GM19463 (cell line): Measurements from ENCODE around the gene SPSB3.
"Not testable (repeated sequence)": the region's sequence is repeated elsewhere in the genome, so short reads cannot be mapped to it uniquely, and the experiment has no call there.

Experiments
- ATAC-seq: cut with Tn5 transposase; IDR thresholded peaks from one replicate; pipeline ENCODE4 v1.9.1; 2021; ENCODE audit warnings: mild to moderate bottlenecking, moderate library complexity; ENCODE audit not compliant: unreplicated experiment

Gene SPSB3

DNA sequence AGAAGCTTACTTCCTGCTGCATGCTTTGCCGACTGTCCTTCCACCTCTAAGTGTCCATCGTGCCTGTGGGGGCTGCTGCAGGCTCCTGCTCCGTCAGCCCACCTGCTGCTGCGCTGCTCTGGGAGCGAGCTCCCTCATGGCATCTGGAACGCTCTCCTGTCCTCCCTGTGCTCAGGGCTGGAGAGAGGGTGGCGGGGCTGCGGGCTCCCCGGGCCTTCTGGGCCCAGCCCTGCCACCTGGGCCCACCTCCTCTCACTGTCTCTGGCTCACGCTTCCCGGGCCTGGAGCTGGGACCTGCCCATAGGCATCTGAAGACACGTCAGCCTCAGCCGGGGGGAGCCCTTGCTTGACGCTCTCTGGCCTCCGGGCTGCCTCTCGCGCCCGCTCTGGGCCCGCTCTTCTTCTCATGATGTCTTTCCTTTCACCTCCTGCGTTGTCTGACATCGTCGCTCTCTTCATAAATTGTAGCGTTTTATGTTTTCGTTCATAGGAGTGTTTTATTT, 38.0 kb downstream of the SPSB3 start:
- ATAC-seq: no peak

DNA sequence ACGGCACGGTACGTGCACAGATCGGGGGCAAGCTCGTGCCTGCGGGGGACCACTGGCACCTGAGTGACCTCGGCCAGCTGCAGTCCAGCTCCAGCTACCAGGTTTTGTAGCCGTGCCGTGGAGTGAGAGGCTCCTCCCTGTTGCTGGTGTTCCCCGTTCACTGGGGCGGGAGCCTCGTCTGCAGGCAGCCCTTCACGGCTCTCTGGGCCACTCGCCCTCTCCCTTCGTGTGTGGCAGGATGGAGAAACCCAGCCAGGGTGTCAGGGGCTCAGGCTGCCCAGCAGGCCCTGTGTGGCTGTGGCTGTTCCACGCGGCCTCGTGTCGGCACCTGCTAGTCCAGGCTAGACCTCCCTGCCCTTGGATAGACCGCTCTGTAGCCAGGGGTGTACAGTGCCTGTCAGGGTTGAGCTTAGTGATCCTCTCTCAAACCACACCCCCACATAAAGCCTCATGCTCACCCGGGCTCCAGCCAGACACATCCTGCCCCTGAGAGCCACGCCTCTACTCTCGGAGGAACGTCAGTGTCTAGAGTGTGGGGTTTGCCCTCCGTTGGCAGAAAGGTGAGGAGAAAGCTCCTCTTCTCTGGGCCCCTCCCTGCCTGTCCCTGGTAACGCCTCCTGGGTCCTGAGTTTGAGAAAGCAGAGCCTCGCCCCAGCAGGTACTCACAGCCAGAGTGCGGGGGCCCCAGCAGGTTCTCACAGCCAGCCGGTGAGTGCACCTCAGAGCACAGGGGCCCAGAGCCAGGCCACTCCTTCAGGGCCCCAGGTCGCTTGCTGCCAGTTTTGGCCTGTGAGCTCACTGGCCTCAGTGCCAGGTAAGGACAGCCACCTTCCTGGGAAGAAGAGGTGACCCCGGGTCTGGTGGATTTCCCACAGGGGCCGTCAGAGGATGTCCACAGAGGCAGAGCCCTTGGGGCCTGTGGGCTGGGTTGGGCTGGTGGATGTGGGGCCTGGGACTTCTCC, 38.7 kb downstream of the SPSB3 start:
- ATAC-seq: no peak

DNA sequence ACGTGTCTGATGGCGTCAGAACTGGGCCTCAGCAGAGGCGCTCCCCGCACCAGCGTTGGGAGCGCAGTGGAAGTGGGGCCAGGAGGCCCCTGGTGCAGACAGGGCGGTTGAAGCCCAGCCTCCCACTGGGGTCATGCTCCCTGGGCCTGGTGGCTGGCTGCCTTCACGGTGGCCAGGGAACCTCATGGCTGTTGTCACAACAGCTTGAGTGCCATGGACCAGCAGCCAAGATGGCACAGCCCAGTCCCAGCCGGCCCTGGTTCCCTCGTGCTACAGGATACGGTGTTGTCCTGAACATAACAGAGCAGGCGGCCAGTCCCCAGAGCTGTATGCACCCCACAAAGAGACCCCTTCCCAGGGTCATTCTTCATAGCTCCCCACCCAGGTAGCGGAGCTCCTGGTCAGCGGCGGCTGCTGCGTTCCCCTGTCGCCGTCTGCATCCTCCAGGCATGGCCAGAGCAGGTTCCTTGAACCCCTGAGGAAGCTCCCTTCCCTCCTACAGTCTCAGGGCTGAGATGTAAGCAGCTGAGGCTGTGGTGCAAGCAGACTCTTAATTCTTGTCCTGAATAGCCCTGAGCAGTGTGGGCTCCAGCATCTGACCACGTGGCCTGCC, 40.7 kb downstream of the SPSB3 start:
- no peak for ATAC-seq

DNA sequence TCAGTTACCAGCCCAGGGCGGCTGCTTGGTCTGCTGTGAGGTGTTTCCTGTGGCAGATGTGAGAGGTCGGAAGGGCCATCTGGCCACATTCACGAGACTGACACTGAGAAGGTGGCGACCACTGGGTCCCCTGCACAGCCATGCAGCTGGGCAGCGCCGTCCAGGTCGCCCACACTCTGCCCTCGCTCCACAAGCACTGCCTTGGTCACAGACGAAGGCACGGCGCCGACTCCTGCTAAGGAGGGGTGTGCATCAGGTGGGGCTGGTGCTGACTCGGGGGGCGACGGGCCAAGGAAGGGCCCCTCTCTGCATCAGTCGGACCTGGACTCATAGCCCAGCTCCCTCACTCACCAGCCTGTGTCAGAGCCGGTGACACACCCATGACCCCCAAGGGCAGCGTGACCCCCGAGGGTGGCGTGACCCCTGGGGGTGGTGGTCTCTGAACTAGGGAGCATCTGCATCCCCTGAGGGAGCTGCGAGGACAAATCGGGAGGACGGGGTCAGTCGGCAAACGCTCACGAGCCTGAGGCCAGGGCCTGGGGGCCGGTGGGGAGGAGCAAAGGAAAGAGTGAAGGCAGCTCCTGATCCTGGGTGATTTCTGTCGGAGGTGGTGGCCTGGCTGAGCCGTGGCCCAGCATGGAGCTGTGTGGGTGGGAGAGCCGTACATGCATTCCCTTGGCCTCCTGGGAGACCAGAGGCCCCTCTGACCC, 41.4 kb downstream of the SPSB3 start:
- ATAC-seq: no peak

- ATAC-seq: no peak
Observed at GRCh38 chr16:1740234-1740633, 42.1 kb downstream of the SPSB3 start.

DNA sequence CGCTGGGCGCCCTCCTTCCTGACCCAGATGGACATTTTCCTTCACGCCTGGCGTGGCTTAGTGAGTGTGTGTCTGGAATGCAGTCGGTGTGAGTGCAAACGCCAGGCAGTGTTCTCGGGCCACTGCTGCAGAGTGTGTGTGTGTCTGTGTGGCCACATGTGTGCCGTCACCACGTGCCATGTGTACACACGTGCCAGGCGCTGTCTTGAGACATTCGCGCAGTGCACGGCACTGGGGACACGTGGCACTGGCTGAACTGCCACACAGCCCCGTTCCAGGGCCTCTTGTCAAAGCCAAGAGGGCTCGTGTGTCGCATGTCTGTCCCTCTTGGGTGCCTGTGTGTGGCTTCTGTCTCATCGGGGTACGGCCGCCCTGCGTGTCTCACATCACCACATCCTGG, 47.6 kb downstream of the SPSB3 start:
- ATAC-seq: no peak

- no peak for ATAC-seq
Observed at GRCh38 chr16:1734123-1734522, 48.2 kb downstream of the SPSB3 start.

- not testable (repeated sequence) for ATAC-seq
Observed at GRCh38 chr16:1732551-1732987, 49.8 kb downstream of the SPSB3 start.

DNA sequence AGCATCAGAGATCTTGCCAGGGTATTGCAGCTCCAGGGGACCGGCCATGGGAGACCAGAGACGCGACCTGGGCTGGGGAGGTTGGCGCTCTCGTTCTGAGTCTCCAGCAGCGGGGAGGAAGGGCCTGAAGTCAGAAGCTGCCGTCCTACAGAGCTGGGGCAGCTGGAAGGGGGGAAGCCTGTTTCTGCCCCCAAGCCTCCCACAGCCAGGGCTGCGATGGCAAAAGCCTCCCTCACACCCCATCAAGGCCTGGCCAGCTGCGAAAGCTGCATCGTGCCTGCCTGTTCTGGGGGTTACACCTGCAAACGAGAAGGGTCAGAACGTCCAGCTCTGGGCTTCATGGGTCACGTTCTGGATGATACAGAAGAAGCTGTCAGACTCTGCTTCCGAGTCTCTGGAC, 50.3 kb downstream of the SPSB3 start:
- ATAC-seq: no peak

DNA sequence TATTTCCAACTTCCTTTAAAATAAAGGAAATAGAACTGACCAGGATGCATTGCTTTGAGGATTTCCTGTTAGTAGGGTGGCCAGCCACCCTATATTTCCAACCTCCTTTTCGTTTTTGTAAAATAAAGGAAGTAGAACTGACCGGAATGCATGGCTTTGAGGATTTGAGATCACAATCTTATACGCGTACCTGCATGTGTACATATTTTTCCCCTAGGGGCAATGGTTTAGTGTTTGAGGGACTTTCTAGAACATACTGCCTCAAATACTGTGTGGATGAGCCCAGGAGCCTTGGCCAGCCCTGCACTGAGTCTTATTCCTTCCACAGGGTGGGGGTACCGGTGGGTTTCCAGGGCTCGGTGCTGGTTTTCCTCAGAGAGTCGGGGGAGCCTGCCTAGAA, 50.8 kb downstream of the SPSB3 start:
- no peak for ATAC-seq

DNA sequence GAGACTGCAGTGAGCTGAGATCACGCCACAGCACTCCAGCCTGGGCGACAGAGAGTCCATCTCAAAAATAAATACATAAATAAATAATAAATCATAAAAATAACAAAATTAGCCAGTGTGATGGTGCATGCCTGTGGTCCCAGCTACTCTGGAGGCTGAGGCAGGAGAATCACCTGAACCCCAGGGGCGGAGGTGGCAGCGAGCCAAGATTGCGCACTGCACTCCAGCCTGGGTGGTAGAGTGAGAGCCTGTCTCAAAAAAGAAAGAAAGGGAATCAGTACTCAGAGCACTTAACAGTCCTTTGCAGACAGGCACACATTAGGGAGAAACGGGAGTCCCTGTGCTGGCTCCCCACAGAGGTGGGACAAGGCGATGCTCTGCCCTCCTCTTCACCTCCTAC, 51.3 kb downstream of the SPSB3 start:
- ATAC-seq: no peak

GRCh38 chr16:1729445-1729844, 52.9 kb downstream of the SPSB3 start:
- ATAC-seq: no peak

DNA sequence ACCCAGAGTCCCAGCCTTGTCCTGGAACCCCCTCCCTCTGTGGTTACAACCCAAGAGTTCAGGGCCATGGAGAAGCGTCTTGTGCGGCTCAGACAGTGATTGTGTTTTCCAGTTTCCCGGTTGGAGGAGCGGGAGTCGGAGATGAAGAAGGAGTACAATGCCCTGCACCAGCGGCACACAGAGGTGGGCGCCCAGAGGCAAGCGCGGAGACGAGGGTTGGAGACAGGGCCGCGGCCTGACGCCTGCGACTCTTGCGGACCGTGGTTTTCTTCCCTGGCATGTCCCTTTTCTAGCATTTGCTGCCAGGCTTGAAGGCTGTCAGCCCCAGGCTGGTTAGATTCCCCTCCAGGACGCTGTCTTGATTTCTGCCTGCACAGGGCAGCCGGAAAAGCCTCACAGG, 53.3 kb downstream of the SPSB3 start:
- no peak for ATAC-seq

- ATAC-seq: no peak
Observed at GRCh38 chr16:1727651-1728624, 54.4 kb downstream of the SPSB3 start.
